ENCODE measurements around the gene HTT.
"Not testable (repeated sequence)": the region's sequence is repeated elsewhere in the genome, so short reads cannot be mapped to it uniquely, and the experiment has no call there.

The HTT gene

DNA sequence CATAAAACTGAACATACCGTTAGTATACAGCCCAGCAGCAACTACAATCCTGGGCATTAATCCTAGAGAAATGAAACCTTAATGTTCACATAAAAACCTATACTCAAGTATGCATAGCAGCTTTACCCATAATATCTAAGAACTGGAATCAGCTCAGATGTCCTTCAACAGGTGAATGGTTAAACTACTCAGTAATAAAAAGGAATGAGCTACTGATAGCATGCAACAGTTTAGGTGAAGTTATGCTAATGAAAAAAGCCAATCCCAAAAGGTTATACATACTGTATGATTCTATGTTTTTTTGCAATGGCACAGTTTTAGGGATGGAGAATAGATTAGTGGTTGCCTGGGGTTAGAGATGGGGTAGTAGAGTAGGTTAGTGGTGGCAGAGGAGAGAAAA is 9.3 kb downstream of the HTT start:
- no peak for DNase-seq

DNA sequence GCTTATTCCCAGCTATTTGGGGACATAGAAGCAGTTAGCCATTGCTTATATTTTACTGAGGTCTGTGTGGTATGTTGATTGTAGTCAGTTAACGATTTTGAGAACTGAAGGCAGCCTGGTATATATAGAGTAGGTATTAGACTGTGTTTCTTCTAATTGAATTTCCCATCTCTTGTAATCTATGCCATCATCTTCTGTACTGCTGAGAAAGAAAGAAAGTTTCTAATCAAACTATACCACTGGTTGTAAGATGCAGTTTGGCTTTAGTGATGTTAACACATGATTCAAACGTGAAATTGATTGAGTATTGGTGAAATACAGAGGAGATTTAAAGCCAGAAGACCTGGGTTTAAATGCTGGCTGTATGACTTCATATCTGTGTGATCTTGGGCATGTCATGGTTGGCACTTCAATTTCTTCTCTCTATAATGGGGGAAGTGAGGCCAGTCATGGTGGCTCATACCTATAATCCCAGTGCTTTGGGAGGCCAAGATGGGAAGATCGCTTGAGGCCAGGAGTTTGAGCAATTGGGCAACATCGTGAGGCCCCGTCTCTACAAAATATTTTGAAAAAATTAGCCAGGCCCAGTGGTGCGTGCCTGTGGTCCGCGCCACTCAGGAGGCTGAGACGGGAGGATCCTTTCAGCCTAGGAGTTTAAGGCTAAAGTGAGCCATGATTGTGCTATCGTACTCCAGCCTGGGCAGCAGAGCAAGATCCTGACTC is 11.6 kb downstream of the HTT start:
- no peak for DNase-seq

DNA sequence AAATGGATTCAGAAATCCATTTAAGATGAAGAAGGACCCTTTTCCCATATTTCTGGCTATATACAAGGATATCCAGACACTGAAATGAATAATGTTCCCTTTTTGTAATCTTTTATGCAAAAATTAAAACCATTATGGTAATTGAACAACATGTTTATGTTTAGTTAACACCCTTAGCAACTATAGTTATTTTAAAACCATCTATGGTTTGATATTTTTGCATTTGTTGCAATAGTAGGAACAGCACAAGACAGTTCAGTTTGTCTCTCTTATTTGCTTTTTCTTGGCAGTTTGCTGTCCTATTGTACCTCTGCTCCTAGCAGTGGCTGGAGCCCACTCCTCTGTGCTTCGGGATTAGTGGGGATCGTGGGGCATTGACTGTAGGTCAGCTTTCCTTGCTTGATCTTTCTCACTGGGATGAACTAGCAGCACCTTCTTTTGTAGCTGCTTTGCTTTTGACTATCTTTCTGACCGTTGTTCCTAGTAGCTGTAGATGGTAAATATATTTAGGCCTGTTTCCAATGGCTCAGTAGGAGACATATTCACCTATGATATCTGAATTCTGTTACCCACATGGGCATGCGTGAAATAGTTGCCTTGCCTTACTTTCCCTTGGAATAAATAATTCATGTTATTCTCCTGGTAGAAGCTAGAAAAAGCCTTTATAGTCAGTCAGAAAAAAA is 12.8 kb downstream of the HTT start:
- DNase-seq: no peak

DNA sequence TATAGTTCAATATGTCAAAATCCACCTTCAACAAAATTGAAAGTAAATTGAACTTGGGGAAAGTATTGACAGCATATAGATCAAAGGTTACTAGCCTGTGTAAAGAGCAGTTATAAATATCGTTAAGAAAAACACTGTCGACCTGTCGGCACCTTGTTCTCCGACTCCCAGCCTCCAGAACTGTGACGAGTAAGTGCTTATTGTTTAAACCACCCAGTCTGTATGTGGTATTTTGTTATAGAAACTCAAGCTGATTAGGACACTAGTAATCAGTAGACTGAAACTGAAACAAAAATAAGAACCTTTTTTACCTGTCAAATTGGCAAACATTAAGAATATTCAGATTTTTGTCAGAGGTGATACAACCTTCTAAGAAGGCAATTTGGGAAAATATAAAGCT is 17.0 kb downstream of the HTT start:
- DNase-seq: no peak

DNA sequence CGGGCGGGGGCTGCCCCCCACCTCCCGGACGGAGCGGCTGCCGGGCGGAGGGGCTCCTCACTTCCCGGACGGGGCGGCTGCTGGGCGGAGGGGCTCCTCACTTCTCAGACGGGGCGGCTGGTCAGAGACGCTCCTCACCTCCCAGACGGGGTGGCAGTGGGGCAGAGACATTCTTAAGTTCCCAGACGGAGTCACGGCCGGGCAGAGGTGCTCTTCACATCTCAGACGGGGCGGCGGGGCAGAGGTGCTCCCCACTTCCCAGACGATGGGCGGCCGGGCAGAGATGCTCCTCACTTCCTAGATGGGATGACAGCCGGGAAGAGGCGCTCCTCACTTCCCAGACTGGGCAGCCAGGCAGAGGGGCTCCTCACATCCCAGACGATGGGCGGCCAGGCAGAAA is 20.2 kb downstream of the HTT start:
- not testable (repeated sequence) for DNase-seq

DNA sequence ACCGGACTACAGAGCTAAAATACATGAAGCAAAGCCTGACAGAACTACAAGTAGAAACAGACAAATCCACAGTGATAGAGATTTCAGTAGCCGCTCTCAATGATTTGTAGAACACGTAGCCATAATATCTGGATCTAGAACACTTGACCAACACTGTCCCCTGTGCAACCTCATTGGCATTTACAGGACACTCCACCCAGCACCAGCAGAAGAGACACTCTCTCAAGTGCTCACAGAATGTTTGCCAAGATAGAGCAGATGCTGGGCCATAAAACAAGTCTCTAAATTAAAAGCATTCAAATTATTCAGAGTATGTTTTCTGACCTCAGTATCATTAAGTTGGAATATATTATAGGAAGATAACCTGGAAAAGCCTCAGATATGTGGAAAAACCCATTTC is 21.7 kb downstream of the HTT start:
- no peak for DNase-seq

DNA sequence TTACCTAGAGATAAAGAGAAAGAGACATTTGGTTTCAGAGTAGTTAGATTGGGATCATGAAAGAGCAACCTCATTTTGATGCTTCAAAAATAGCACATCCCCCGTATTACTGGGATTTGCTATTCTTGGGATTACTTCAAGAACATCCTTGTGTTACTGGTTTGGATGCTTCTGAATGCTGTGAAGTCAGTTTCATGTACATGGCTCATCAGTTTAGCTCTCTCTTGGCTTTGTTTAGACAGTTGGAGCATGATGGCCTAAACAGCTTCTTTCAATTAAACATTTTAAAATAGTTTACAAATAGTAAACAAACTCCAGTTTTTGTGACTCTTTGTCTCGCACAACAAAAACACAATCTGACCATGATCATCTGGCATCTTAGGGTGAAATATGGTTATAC is 23.9 kb downstream of the HTT start:
- DNase-seq: no peak

DNA sequence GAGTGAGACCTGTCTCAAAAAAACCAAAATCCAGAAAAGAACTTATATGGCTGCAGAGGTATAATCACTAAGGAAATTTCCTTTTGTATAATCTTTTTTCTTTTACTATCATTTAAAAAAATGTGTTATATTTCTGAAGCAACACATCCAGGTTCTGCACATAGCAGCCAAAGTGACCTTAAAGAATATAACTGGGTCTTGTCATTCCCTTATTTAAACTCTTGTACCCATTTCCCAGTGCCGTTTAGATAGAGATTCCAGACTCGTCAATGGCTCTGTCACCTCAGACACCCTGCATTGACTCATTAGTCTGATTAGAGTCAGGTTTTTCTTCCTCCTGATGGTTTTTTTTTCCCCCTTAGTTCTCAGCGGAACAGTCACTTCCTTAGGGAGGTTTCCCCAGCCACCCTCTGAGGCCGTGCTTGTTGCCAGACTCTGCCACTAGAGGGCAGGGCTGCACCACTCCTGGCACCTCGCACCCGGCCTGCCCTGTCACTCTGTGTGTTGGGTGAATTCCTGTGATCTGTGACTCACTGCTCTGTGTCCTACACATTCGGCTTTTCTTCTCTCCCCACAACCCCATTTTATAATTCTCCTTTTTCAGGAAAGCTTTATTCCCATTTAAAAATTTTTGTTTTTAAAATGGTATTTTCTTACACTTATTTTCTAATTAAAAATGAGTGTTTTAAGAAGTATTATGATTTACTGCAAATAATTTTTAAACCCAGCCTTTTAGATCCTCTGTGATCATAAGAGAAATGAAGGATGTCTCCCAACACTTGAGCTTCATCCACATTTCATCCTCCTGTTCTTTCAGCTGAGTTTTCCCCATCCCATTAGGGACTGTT is 32.1 kb downstream of the HTT start:
- DNase-seq: peak; percentile 93 to 94

DNA sequence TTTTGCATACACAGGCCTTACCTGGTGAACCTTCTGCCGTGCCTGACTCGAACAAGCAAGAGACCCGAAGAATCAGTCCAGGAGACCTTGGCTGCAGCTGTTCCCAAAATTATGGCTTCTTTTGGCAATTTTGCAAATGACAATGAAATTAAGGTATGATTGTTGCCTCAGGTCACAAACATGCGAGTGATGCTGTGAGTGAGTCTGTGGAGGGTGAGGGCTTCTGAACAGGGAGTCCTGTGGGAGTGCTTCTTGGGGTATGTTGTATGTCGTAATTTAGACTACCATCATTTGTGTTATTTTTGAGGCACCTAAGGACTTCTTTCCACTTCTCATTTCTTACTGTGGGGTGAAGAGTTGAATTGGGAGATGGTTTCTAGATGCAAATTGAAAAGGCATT is 32.8 kb downstream of the HTT start:
- DNase-seq: no peak

DNA sequence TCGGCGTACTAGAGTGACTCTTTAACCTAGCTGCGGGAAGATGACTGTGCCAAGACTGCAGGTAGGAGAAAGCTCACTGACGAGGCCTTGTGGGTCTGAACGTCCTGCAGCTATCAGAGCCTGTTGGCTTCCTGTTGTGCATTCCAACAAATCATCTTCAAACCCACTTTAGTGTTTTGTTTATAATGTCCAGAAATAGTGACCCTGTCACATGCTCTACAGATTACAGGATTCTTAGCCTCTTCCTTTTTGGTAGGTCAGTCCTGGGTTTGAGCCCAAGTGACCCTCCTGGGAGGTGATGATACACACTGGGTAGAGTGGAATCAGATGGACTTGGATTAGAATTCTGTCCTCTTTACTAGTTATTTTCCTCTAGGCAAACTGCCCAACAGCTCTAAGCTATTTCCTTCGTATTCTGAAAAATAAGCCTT is 33.2 kb downstream of the HTT start:
- DNase-seq: no peak

DNA sequence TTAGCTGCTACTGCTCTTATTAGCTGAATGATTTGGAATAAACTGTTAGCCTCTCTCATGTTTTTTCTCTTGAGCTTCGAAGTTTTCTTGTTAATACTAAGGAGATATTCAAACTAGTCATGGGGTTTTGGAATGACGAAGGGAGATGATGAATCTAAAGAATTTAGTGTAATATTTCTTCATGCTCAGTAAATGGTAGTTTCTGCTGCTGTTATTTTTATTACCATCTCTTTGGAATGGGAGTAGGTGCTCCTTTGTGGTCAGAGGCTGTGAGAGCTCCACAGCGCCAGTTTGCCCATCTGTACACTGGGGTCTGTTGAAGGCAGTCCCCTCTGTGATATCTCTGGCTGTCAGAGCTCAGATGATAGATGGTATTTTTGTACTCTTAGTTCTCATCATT is 33.7 kb downstream of the HTT start:
- DNase-seq: no peak

DNA sequence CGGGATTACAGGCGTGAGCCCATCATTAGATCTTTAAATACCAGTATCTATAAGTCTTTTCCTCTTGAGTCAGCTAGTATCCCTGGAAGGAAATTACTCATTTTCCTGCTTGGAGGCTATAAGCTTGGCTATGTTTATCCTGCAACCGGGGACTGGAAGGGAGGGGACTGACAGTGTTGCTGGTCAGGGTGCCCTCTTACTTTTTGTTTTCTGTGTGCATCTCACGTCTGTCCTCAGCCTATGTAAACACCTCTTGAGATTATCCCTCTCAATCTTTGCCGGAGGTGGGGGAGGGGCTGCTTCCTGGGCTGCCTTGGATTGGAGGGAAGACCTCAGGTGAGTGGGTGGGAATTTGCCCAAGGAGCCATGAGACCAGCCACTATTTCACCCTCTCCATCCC is 37.0 kb downstream of the HTT start:
- DNase-seq: no peak

DNA sequence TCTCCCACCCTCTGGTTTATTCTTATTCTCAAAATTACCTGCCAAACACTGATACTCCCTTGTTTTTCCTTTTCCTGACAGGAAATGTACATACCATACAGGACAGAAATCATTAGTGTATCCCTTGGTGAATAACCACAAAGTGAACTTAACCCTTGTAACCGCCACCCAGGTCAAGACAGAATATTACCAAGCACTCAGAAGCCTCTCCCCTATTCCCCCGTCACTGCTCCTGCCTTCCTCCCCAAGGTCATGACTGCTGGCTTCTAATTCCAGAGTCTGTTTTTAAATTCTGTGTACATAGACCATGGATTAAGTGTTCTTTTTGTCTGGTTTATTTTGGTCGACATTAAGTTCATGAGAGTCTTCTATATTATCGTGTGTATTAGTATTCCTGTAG is 37.7 kb downstream of the HTT start:
- no peak for DNase-seq

DNA sequence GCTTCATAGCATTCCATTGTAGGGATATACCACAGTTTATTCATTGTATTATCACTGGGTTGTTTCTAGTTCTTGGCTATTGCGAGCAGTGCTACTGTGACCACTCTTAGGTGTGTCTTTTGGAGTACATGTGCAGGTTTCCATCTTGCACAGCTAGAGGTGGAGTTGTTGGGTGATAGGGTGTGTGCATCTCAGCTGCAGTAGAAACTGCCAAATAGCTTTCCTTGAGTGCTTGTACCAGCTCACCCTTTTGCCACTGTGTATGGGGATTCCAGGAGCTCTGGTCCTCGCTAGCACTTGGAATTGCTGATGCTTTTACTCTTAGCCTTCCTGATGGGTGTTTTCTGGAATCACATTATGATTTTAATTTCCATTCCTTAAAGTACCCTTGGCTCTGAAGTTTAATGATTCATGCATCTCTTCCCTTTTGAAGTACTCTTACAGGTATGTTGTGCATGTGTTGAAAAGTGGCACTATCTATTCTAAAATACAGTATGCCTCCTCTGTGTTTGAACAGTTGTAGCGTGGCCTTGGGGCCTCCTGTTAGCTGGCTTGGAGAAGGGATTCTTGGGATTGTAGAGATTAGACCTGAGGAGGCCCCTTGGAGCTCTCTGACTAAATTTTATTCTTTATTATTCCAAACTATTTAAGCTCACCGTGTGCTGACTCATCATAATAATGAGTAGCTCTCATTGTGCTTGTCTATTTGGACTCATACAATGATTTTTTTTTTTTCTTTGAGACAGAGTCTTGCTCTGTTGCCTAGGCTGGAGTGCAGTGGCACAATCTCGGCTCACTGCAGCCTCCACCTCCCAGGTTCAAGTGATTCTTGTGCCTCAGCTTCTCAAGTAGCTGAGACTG is 38.4 kb downstream of the HTT start:
- DNase-seq: no peak

DNA sequence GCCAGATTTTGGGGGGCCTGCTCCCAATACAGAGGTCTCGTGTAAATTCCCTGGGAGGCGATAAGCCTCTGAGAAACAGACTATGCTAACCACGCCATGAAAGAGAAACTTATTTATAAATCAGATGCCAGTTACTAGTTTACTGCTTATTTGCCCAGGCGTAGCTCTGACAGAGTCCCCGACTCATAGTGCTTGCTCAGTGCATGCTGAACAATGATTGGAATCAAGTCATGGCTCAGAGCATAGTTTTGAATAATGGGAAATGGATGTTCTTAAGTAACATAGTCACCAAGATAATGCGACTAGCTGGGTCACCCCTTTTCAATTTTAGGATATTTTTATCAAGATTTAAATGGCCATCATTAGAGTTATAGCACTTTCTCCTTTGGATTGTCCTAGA is 39.9 kb downstream of the HTT start:
- DNase-seq: no peak

DNA sequence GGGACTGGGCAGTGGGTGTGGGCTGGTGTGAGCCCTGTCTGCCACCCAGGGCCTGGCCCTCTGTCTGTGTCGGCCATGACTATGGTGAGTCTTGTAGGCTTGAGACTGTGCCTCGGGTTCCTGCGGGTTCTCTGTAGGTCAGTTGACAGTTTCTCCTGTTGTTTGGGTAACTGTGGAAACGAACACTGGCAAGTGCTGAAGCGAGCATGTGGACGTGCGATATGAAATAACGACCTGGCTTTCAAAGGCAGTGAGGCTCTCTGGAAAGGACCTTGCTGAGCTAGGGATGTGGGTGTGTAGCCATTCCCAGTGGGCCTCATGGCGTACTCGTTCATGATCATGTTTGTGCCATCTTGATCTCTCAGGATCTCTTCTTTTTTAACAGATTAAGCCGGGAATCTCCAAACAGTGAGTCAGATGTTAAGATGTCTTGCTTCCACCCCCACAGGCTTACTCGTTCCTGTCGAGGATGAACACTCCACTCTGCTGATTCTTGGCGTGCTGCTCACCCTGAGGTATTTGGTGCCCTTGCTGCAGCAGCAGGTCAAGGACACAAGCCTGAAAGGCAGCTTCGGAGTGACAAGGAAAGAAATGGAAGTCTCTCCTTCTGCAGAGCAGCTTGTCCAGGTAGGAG is 41.3 kb downstream of the HTT start:
- no peak for DNase-seq

DNA sequence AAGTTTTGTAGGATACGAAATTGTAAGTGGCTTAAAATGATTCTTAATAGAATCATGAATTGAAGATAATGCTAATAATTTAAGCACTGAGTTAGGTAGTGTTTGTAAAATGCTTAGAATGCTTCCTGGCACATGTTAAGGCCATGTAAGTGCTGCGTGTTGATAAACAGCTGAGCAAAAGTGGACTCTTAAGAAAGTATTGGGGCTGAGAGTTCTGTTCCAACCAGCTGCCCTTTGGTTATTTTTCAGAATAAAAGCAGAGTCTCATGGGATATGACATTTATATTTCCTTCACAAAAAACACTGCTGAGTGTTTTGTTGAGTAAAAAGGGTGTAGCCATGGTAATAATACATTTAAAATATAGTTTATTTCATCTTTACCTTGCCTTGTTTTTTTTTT is 42.5 kb downstream of the HTT start:
- DNase-seq: no peak

DNA sequence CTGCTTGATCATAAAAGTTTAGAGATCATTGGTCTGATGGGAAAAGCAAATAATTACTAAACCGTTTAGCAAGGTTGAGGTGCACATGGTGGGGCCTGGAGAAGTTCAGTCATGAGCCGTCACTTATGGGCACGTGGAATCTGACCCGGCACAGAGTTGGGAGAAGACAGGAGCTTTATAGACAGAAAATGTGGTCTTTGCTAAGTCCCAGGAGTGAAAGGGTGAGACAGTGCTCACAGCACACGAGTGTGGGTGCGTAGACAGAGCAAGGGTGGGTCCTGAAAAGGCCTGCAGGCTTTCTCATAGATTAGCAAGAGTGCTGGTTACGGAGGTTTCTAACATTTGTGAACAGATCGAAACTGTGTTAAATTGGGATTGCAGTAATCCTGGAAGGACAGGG is 43.8 kb downstream of the HTT start:
- no peak for DNase-seq

DNA sequence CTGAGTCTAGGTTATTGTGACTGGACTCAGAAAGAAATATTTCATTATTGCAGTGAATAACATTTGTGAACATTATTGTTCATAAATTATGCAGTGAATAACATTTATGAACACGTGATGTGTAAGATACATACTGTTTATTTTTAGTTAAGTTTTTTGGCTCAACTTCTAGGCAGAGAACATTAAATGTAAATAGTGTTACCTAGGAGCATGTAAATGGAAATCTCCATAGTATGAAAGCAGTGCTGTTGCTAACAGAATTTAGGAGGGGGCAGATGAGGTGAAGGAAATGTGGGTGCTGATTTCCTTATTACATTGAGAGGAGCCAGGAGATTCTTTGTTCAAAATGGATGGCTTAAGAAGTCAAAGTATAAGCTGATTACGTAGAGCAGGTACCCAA is 45.0 kb downstream of the HTT start:
- DNase-seq: no peak

DNA sequence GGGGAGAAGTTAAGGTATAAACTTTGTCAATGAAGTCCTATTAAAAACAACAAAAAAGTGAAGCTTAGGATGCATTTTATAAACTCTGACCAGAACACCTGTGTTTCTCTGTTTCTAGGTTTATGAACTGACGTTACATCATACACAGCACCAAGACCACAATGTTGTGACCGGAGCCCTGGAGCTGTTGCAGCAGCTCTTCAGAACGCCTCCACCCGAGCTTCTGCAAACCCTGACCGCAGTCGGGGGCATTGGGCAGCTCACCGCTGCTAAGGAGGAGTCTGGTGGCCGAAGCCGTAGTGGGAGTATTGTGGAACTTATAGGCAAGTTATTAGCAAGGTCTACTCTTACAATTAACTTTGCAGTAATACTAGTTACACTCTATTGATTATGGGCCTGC is 46.6 kb downstream of the HTT start:
- no peak for DNase-seq

DNA sequence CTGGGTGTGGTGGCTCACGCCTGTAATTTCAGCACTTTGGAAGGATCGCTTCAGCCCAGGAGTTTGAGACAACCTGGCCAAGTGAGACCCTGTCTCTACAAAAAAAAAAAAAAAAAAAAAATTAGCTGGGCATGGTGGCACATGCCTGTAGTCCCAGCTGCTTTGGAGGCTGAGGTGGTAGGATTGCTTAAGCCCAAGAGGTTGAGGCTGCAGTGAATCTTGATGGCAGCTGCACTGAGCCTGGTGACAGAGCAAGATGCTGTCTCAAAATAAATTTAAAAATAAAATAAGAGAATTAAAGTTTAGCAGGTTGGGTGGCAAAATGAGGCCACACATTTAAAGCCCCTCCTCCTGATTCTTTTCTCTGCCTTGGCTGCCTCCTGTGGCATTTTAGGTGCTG is 47.1 kb downstream of the HTT start:
- no peak for DNase-seq

DNA sequence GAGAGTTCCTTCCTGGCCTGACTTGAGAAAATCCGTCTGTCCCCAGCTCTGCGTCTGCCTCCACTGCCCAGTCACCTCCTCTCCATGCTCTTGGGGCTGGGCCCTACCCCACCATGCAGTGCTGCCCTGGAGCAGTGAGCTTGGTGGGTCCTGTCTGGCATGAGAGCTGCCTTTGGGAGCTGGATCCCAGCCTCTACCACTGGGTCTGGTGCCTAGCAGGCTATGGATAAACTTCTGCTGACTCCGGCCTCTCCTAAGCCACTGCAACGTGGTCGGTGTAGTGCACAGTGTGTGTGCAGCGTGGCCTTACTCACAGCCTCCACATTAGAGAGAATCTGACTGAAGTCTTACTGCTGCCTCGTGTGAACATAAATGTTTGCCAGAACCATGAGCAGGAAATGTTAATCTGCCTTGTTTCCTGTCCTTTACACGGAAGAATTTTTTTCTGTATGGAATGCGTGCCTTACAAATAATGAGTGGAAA is 47.6 kb downstream of the HTT start:
- no peak for DNase-seq

All from inflammatory macrophage (primary cell).